GM21390 (cell line): ENCODE data around the gene NR3C2.

Experiments used
- ATAC-seq: cut with Tn5 transposase; IDR thresholded peaks from one replicate; pipeline ENCODE4 v1.9.1; 2021; ENCODE audit not compliant: unreplicated experiment

Gene NR3C2

DNA sequence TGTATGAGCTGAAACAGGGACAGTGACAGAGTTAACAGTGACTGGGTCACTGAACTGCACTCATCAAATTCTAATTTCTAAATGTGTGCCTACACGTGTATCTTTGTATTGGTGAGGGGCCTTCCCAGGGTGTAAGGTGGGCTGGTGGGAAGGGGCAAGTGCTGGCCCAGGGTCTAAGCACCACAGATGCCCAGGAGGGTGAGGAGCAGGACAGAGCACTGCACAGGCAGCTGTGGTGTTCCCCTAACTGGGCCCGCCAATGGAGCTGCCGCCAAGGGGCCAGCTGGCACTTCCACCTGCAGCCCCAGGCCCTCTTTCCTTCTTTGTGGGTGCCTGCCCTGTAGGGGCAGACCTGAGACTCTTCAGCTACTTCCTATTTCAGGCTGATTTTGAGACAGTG, 360.5 kb downstream of the NR3C2 start:
- no peak for ATAC-seq

DNA sequence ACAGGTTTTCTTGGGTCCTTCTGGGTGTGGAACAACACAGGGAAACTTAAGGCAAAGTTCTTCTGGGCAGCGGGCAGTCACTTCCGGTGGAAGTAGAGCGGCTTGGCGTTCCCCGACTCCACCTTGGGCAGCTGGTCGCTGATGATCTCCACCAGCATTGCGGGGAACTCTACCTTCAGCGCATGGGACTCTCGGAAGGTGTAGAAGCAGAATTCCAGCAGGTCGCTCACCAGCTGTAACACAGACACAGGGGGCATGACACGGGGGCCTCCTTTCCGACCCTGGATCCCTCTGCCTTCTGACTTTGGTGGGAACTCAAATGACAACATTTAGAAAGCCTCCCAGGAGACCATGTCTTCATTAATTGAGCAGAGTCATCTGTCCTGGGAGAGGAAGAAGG, 360.9 kb downstream of the NR3C2 start:
- no peak for ATAC-seq

GRCh38 chr4:148079961-148080360, 362.3 kb downstream of the NR3C2 start:
- ATAC-seq, result no peak

DNA sequence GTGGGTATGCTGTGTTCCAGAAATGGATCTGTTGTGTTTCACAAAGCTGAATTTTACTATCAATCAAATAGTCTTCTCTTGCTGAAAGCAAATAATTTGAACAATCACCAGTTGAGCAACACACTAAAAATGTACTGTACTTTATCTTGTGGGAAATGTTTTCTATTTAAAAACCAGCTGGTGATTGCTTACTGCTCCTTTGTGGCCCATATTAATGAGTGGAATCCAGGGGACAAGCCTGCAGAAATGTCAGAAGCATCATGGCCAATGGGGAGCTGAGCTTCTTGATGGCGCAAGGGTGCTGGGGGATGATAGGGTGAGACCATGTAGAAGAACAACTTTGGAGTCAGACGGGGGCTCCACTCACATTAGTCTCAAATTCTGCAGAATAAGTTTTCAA, 364.2 kb downstream of the NR3C2 start:
- no peak for ATAC-seq

GRCh38 chr4:148077581-148077980, 364.6 kb downstream of the NR3C2 start:
- ATAC-seq, result no peak

GRCh38 chr4:148076964-148077363, 365.2 kb downstream of the NR3C2 start:
- no peak for ATAC-seq

- no peak for ATAC-seq
These were observed 366.8 kb downstream of the NR3C2 start for GRCh38 chr4:148075438-148075837.

GRCh38 chr4:148074462-148074861, 367.8 kb downstream of the NR3C2 start:
- no peak for ATAC-seq

- no peak for ATAC-seq
These were observed 368.9 kb downstream of the NR3C2 start for GRCh38 chr4:148073349-148073748.

DNA sequence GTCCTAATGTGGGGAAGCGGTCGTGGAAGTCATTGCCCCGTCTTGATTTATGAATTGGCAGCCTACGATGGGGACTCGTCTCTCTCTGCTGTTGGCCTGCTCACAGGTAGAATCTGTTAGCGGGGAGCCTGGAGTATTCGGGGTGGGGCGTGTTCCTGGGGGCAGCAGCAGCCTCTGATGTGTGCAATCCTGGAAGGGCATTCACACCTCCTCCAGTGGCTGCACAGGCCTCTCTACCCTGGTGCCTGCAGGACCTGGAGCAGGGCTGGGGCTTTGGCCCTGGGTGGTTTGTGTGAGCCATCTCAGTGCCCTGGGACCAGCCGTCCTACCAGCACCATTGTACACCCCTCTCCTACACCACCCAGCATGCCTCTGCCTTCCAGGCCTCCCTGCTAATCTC, 369.4 kb downstream of the NR3C2 start:
- ATAC-seq, result no peak

GRCh38 chr4:148071009-148071408, 371.2 kb downstream of the NR3C2 start:
- ATAC-seq, result no peak

- no peak for ATAC-seq
These were observed 372.4 kb downstream of the NR3C2 start for GRCh38 chr4:148069895-148070178.

DNA sequence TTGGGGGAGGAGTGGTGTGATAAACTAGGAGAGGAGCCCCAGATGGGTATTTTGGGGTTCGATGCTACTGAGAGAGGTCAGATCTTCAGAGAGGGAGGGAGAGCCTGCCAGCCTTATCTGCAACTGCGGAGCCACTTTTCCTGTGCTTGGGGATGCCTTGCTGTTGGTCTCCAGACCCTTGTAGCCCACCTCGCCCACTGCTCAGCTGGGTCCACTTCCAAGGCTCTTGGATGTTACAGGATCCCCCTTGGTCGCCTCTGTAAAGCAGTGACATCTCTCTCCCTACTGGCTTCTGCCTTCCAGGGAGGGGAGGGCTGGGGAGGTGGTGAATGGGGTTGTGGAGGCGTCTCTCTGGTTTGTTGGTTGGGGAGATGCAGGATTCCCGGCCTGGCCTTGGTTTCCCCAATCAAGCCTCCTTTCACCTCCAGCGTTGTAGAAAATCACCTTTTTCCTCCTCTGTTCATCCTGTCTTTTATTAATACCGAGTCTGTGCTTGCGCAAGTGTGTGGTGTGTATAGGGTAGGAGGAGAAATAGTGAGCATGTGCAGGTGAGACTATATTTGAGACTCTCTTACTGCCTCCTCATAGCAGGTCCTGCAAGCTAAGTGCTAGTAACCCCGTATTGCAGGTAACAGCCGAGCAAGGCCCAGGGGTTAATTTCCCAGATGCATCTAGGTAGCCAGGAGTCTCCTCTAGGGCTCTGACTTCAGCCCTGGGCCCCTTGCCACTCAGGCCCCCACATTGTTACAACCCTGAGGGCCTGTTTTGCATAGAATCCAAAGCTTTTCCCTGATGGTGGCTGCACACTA, 372.9 kb downstream of the NR3C2 start:
- ATAC-seq, result no peak

DNA sequence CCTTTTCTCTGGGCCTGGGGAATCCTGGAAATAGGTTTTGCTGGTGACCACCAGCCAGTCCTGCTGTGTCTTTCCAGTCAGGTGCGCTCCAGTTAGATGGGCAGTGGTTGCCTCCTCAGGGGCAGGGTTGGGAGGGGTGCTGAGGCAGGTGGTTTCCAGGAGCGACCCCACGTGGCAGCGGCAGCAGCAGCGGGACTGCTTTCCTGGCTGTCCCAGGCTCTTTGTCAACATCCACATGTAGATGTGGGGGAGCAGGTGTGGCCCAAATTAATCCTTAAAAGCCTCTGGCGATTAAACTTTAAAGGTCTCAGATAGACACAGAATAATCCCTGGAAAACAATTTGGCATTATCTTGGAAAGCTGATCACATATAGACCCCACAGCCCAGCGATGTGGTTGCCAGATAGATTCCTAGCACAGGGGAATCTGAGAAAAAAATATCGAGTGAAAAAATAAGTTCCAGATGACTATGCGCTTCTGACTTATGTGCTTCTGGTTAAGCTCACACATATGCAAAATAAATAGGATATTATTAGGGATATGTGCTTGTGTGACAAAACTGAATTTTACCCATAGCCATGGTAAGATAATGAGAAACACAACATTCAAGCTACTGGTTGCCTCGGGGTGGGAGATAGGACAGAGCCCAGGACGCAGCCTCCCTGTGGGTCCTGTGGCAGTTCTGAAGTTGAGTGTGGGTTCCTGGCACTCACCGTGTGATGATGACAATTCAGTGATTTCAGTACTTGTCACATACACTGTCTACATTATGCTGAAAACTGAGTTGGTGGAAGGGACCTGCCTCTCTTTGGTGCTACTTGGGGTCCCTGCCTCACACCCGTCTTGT, 373.9 kb downstream of the NR3C2 start:
- ATAC-seq, result no peak

- ATAC-seq, result no peak
These were observed 374.8 kb downstream of the NR3C2 start for GRCh38 chr4:148067301-148067916.

- no peak for ATAC-seq
These were observed 377.1 kb downstream of the NR3C2 start for GRCh38 chr4:148065075-148065474.

DNA sequence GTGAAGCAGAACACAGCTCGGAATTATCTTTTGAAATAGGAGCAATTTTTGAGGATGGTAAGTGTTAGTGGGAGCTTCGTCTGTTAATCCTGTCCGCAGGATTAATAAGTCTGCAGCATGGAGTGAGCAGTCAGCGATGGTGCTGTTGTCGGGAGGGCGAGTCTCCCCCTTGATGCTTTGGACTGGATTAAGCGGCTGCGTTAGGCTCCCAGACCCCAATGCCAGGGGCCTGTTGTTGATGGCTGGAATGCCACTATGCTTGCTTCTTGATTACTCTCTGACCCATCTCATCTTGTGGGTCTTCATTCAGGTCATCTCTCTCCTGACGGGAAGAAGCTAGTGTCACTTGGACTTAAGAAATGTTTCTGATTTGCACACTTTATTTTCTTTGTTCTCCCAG, 377.8 kb downstream of the NR3C2 start:
- ATAC-seq, result no peak

- ATAC-seq, result no peak
These were observed 379.8 kb downstream of the NR3C2 start for GRCh38 chr4:148062301-148062950.

- ATAC-seq, result no peak
These were observed 380.4 kb downstream of the NR3C2 start for GRCh38 chr4:148061795-148062194.

GRCh38 chr4:148061141-148061481, 381.1 kb downstream of the NR3C2 start:
- ATAC-seq, result no peak

GRCh38 chr4:148060264-148061140, 381.7 kb downstream of the NR3C2 start:
- no peak for ATAC-seq
